HK-2 (cell line): Measurements from ENCODE around the gene GASK1B.

ENCODE experiments used
- DNase-seq: peaks from one replicate; pipeline ENCODE4 v3.0.0-alpha.2; 2018; ENCODE audit not compliant: unreplicated experiment

The GASK1B gene

DNA sequence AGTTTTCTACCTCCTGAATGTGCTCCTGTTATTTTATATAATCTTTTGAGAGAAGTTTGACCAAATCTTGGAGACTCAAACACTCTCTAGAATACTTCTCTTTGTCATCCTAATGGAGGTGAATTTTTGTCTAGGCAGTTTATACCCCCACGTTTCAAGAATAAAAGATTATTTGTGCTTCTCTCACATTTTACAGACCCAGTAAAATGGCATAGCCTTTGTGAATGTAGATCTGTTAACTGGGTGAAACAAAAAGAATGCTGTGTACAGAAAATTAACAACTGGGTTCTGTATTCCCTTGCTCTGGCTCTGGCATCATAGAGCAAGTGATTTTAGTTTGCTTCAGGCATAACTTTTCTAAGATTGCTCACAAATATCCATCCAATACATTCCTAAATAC is 26.1 kb downstream of the GASK1B start:
- DNase-seq: no peak

DNA sequence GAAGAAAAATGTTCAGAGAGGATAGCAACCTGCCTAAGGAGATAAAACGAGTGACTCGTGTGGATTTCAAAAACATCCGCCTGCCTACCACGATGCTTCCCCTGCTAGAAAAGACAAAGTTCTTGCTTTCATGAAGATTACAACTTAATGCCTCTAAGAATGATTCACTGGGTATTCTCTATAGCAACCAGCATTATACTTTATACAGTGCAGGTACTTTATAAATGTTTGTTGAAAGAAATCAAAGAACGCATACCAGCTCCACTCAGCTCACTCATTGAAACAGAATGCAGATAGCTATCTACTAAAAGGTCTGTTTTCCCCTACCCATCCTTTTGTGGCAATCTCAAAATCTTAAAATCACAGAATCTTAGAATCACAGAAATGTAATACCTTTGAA is 33.7 kb downstream of the GASK1B start:
- no peak for DNase-seq

DNA sequence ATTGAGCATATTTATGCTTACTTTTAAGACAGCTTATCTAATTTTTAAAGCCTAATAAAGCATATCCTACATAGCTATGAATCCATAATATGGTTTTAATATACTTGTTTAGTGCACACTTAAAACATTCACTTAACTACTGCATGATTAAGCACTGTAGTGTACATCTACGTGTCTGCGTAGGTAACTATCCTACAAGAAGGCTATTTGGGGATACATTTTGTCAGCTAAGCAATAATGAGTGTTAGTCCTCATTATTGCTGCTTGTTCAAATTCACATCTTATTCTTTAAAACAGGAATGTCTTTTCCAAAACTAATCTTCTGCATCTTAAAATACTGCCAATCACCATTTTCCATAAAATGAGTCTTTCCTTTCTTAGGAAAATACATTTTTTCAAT is 38.6 kb downstream of the GASK1B start:
- DNase-seq: no peak

DNA sequence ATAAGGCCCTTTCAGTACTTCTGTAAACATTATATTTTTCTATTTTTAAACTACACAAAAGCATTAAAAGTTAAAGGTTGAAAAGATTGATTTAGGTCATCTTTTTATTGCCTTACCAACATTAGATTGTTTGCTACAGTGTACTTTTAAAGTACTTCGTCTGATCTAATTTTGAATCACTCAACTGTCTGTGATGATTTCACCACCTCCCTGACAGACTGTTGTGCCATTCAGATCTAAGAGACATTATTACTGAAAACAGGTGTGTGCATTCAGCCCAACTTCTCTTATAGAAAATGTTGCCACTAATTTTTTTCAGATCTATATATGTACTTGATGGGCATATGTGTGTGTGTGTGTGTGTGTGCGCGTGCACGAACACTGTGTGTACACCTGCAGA is 39.3 kb downstream of the GASK1B start:
- no peak for DNase-seq

DNA sequence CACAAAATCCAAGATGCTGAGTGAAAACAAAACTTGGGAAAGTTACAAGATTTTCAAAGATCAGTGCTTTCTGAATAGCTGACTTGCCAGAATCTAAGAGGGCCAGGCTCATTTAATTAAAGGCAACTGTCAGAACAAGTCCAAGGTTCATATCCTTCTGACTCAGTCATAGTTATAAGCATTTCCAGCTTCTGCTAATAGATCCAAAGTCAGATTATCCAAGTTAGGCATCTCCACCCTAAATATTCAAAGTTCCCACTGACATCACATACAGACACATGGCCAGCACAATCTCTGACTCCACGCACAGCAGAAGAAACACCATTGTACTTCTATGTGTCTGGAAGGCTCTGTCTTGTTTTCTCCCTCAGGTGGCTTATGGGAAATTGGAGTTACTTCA is 41.8 kb downstream of the GASK1B start:
- DNase-seq: no peak

DNA sequence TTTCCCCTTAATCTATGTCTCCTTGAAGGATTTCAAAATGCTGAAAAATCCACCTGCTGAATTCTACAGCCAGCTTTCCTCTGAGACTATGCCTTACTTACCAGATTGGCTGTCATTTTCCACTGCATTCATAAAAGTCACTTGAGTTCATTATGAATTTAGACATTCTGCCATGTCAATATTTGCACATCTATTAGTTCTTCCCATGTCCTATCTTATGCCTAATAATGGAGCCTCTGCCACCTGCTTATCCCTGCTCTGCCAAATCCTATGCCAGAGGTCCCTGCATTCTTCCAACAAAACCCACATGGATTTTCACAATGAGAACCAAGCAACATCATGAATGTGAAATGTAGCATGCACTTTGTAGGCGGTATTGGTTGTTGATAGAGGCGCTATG is 42.6 kb downstream of the GASK1B start:
- DNase-seq: no peak

DNA sequence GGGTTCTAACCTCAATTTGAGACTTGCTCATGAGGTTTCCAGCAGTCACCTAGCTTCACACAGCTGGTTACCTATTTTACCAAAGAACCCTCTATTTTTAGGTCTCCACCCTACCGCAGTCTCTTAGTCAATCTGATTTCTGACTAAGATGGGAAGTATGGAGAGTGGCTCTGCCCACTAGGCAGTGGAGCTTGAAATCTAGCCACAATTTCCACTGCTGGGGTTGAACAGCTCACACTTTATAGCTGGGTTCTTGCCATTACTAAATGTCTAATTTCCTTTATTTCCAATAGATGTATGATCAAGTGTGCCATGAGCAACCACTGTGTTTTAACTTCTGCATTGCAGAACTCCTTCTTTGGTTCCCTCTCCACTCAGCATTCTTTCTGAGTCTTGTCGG is 43.1 kb downstream of the GASK1B start:
- peak; percentile 54 for DNase-seq

DNA sequence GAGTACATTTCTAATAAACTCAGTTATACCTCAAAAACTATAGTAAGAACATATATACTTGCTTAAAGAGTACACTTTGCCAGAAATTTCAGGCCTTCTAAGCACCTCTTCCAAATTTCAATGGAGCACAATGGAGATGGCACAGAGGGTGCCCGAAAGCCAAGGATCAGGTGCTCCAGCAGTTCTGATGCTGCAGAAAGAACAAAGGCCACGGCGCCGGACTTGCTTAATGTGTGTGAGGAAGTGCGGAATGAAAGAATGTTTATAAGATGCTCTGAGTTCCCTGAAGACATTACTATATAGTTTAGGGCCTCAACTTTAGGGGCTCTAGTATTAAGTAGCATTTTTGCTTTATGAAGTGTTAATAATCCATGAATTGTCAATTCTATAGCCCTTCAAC is 44.3 kb downstream of the GASK1B start:
- no peak for DNase-seq

DNA sequence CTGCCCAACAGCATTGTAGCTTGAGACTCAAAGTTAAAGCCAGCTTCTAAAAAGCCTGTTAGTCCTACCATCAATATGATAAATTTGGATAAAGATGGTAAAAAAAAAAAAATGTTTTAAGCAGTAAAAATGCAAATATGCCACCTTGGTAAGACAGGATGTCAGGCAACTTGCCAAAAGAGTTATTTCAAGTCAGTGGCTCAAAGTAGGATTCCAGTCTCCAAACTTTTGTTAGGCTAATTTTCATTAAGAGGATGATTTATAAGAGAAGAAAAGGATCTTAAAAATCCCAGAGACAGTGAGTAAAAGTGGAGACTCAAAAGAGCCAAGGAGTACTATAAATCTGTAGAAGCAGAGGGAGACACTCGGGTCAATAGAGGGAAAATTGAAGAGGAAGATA is 47.5 kb downstream of the GASK1B start:
- no peak for DNase-seq
